Measurements from ENCODE around the gene RAPGEF4.

GRCh38 chr2:172928756-172929155 is 193.1 kb downstream of the RAPGEF4 start:
- TF ChIP-seq POLR2AphosphoS5 (IDR thresholded peaks at IDR 0.05; ENCODE audit: borderline replicate concordance, low read depth, low read length) (no peak), FOXP2 (optimal IDR thresholded peaks at IDR 0.05; ENCODE audit: control extremely low read depth, extremely low read length, insufficient read depth) (no peak), EZH2 (IDR thresholded peaks at IDR 0.05) (no peak)

Measured in SK-N-MC (cell line).